WERI-Rb-1 (cell line): ENCODE data around the gene ANKRD33B.

Experiments used
- DNase-seq: peaks from one replicate; pipeline ENCODE4 v3.0.0-alpha.2; 2020
- H3K27ac ChIP-seq: fragments of 250-450 bp; sonication (Bioruptor Pico); 2 replicates; pipeline ENCODE4 v1.5.1; 2020; ENCODE audit warnings: mild to moderate bottlenecking, moderate library complexity
- H3K27me3 ChIP-seq: fragments of 250-450 bp; sonication (Bioruptor Pico); 2 replicates; pipeline ENCODE4 v1.5.1; 2021; ENCODE audit warnings: mild to moderate bottlenecking, low read depth, moderate library complexity; ENCODE audit not compliant: insufficient read depth, severe bottlenecking
- H3K36me3 ChIP-seq: fragments of 250-450 bp; sonication (Bioruptor Pico); 2 replicates; pipeline ENCODE4 v1.5.1; 2020; ENCODE audit warnings: mild to moderate bottlenecking, moderate library complexity
- H3K4me3 ChIP-seq: 2 replicates; pipeline ENCODE4 v1.5.1; 2011; ENCODE audit warnings: low read depth, mild to moderate bottlenecking, control low read depth, low read length
- H3K9me3 ChIP-seq: fragments of 250-450 bp; sonication (Bioruptor Pico); 2 replicates; pipeline ENCODE4 v1.5.1; 2021; ENCODE audit warnings: mild to moderate bottlenecking, moderate library complexity; ENCODE audit not compliant: severe bottlenecking
- CTCF ChIP-seq: IDR thresholded peaks from 2 replicates; pipeline ENCODE4 v1.5.1; 2011; ENCODE audit warnings: low read depth, mild to moderate bottlenecking, control low read depth, inconsistent platforms, low read length

The ANKRD33B gene

GRCh38 chr5:10521466-10522223 is 42.2 kb upstream of the ANKRD33B start:
- peak; percentile 83 for TF ChIP-seq CTCF
- Histone ChIP-seq H3K27me3 (no peaks in the 10 kb centered on the region), H3K36me3 (no peaks in the 10 kb centered on the region), H3K9me3 (peaks cover 21% of the 10 kb centered on the region), H3K27ac (no peak overlapping the region), H3K4me3 (no peak overlapping the region)
- peak; percentile 58 for DNase-seq

- DNase-seq: no peak
- H3K27me3 ChIP-seq: no peaks in the 10 kb centered on the region
- H3K4me3 ChIP-seq: no peak overlapping the region
- no peak for TF ChIP-seq CTCF
- no peaks in the 10 kb centered on the region for H3K36me3 ChIP-seq
- H3K27ac ChIP-seq: no peak overlapping the region
- peaks cover 21% of the 10 kb centered on the region for H3K9me3 ChIP-seq
These were observed 41.7 kb upstream of the ANKRD33B start for GRCh38 chr5:10522224-10522611.

- H3K4me3 ChIP-seq: peak overlapping the region; percentile 33
- H3K27ac ChIP-seq: peak overlapping the region; percentile 91
These were observed 39.3 kb upstream of the ANKRD33B start for GRCh38 chr5:10524376-10525123.

GRCh38 chr5:10525124-10525495 is 38.8 kb upstream of the ANKRD33B start:
- peak overlapping the region; percentile 91 for H3K27ac ChIP-seq
- H3K36me3 ChIP-seq: no peaks in the 10 kb centered on the region
- H3K9me3 ChIP-seq: peaks cover 21% of the 10 kb centered on the region
- no peaks in the 10 kb centered on the region for H3K27me3 ChIP-seq
- no peak for TF ChIP-seq CTCF
- DNase-seq: no peak
- peak overlapping the region; percentile 33 for H3K4me3 ChIP-seq

More at GRCh38 chr5:10524376-10525123, 39.3 kb upstream of the ANKRD33B start:
- H3K36me3 ChIP-seq: no peaks in the 10 kb centered on the region
- TF ChIP-seq CTCF: no peak
- peaks cover 21% of the 10 kb centered on the region for H3K9me3 ChIP-seq
- peak; percentile 99 for DNase-seq
- no peaks in the 10 kb centered on the region for H3K27me3 ChIP-seq

GRCh38 chr5:10527281-10527950 is 36.5 kb upstream of the ANKRD33B start:
- no peak for DNase-seq
- Histone ChIP-seq H3K27me3 (no peaks in the 10 kb centered on the region), H3K4me3 (no peak overlapping the region), H3K27ac (peak overlapping the region; percentile 70), H3K9me3 (peaks cover 19% of the 10 kb centered on the region), H3K36me3 (no peaks in the 10 kb centered on the region)
- no peak for TF ChIP-seq CTCF
